ENCODE results near the gene MRPL52. TPM values are rescaled to one million over a fixed set of nuclear protein-coding genes. Genes with fewer than 3 reads are reported as not detected.

MRPL52 gene
- total RNA-seq, 1 donor from 2014 or later: 67.9 TPM

GRCh38 chr14:22843123-22843925 is 13.6 kb downstream of the MRPL52 start:
- peaks cover 6% of the 10 kb centered on the region for H3K4me1 Mint-ChIP-seq (ENCODE audit: low read depth, unreplicated experiment)
- no peaks in the 10 kb centered on the region for H3K36me3 Mint-ChIP-seq (ENCODE audit: unreplicated experiment)
- no peak overlapping the region for H3K27ac Mint-ChIP-seq (ENCODE audit: unreplicated experiment)
- peaks cover 2% of the 10 kb centered on the region for H3K9me3 Mint-ChIP-seq (ENCODE audit: unreplicated experiment)
- DNase-seq: no peak
- TF ChIP-seq, protein P1, sequence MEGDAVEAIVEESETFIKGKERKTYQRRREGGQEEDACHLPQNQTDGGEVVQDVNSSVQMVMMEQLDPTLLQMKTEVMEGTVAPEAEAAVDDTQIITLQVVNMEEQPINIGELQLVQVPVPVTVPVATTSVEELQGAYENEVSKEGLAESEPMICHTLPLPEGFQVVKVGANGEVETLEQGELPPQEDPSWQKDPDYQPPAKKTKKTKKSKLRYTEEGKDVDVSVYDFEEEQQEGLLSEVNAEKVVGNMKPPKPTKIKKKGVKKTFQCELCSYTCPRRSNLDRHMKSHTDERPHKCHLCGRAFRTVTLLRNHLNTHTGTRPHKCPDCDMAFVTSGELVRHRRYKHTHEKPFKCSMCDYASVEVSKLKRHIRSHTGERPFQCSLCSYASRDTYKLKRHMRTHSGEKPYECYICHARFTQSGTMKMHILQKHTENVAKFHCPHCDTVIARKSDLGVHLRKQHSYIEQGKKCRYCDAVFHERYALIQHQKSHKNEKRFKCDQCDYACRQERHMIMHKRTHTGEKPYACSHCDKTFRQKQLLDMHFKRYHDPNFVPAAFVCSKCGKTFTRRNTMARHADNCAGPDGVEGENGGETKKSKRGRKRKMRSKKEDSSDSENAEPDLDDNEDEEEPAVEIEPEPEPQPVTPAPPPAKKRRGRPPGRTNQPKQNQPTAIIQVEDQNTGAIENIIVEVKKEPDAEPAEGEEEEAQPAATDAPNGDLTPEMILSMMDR (IDR thresholded peaks at IDR 0.05; ENCODE audit: partially characterized antibody, unreplicated experiment): no peak
- no peak overlapping the region for H3K4me3 Mint-ChIP-seq (ENCODE audit: unreplicated experiment)
- H3K27me3 Mint-ChIP-seq (ENCODE audit: unreplicated experiment): peaks cover 8% of the 10 kb centered on the region

GRCh38 chr14:22844221-22845102 is 14.8 kb downstream of the MRPL52 start:
- Mint-ChIP-seq H3K4me1 (ENCODE audit: low read depth, unreplicated experiment) (peaks cover 3% of the 10 kb centered on the region), H3K27me3 (ENCODE audit: unreplicated experiment) (peaks cover 5% of the 10 kb centered on the region), H3K9me3 (ENCODE audit: unreplicated experiment) (peaks cover 2% of the 10 kb centered on the region), H3K36me3 (ENCODE audit: unreplicated experiment) (no peaks in the 10 kb centered on the region), H3K27ac (ENCODE audit: unreplicated experiment) (no peak overlapping the region), H3K4me3 (ENCODE audit: unreplicated experiment) (no peak overlapping the region)
- no peak for DNase-seq
- TF ChIP-seq, protein P1 (IDR thresholded peaks at IDR 0.05; ENCODE audit: partially characterized antibody, unreplicated experiment): no peak

- Mint-ChIP-seq H3K9me3 (ENCODE audit: unreplicated experiment) (peaks cover 2% of the 10 kb centered on the region), H3K4me1 (ENCODE audit: low read depth, unreplicated experiment) (peaks cover 3% of the 10 kb centered on the region), H3K27me3 (ENCODE audit: unreplicated experiment) (peaks cover 5% of the 10 kb centered on the region), H3K27ac (ENCODE audit: unreplicated experiment) (no peak overlapping the region), H3K36me3 (ENCODE audit: unreplicated experiment) (no peaks in the 10 kb centered on the region), H3K4me3 (ENCODE audit: unreplicated experiment) (no peak overlapping the region)
- no peak for DNase-seq
- TF ChIP-seq, protein P1 (IDR thresholded peaks at IDR 0.05; ENCODE audit: partially characterized antibody, unreplicated experiment): no peak
Observed at GRCh38 chr14:22845103-22845394, 15.4 kb downstream of the MRPL52 start.

- Mint-ChIP-seq H3K4me1 (ENCODE audit: low read depth, unreplicated experiment) (peaks cover 3% of the 10 kb centered on the region), H3K9me3 (ENCODE audit: unreplicated experiment) (peaks cover 2% of the 10 kb centered on the region), H3K27me3 (ENCODE audit: unreplicated experiment) (peaks cover 5% of the 10 kb centered on the region), H3K36me3 (ENCODE audit: unreplicated experiment) (no peaks in the 10 kb centered on the region), H3K4me3 (ENCODE audit: unreplicated experiment) (no peak overlapping the region), H3K27ac (ENCODE audit: unreplicated experiment) (no peak overlapping the region)
- TF ChIP-seq, protein P1 (IDR thresholded peaks at IDR 0.05; ENCODE audit: partially characterized antibody, unreplicated experiment): no peak
- DNase-seq: no peak
Observed at GRCh38 chr14:22845821-22846625, 16.3 kb downstream of the MRPL52 start.

All from glutamatergic neuron (in vitro differentiated cells).